ENCODE data around the gene CCNF.

DNA sequence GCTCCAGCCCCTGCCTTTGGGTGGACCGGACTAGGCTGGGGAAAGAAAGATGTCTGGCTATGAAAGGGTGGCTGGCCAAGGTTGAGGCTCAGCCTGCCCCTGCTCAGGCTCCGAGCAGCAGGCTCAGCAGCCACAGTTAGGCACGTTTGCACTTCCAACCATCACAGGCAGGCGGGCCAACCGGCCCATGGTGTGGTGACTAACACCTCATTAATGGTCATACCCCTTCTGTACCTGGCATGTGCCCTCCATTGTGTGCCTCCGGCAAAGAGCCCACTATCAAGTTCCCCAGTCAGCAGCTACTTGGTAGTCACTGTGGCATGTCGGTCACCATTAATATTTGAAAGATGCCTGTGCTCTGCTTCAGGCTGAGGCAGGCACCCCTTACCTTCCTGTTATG is 52.4 kb downstream of the CCNF start:
- TF ChIP-seq ASH2L (IDR thresholded peaks at IDR 0.05; ENCODE audit: borderline replicate concordance, low read depth) (no peak), SIN3A (IDR thresholded peaks at IDR 0.05; ENCODE audit: low read depth, low read length) (no peak), MYC (IDR thresholded peaks at IDR 0.05; ENCODE audit: insufficient read depth, insufficient read length, insufficient replicate concordance, low read length, severe bottlenecking) (no peak), RB1 (IDR thresholded peaks at IDR 0.05; ENCODE audit: borderline replicate concordance) (no peak)
- TF ChIP-seq, protein P1, sequence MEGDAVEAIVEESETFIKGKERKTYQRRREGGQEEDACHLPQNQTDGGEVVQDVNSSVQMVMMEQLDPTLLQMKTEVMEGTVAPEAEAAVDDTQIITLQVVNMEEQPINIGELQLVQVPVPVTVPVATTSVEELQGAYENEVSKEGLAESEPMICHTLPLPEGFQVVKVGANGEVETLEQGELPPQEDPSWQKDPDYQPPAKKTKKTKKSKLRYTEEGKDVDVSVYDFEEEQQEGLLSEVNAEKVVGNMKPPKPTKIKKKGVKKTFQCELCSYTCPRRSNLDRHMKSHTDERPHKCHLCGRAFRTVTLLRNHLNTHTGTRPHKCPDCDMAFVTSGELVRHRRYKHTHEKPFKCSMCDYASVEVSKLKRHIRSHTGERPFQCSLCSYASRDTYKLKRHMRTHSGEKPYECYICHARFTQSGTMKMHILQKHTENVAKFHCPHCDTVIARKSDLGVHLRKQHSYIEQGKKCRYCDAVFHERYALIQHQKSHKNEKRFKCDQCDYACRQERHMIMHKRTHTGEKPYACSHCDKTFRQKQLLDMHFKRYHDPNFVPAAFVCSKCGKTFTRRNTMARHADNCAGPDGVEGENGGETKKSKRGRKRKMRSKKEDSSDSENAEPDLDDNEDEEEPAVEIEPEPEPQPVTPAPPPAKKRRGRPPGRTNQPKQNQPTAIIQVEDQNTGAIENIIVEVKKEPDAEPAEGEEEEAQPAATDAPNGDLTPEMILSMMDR (IDR thresholded peaks at IDR 0.05 in 2 of 3, conservative IDR thresholded peaks at IDR 0.05 in 1 of 3; ENCODE audit: control insufficient read depth in 2 of 3, extremely low read depth in 1 of 3, insufficient read depth in 1 of 3, low read depth in 3 of 3, low read length in 3 of 3): no peak
